LoVo (cell line): ENCODE measurements around the gene DPYD.

Experiments
- DNase-seq: peaks from one replicate; pipeline ENCODE4 v3.0.0-alpha.2; 2016; ENCODE audit warnings: low spot score

Gene DPYD

GRCh38 chr1:97837161-97837560 is 83.7 kb downstream of the DPYD start:
- no peak for DNase-seq

- no peak for DNase-seq
These were observed 85.9 kb downstream of the DPYD start for GRCh38 chr1:97834899-97835298.

- DNase-seq: no peak
These were observed 87.0 kb downstream of the DPYD start for GRCh38 chr1:97833881-97834280.

GRCh38 chr1:97832481-97832880 is 88.4 kb downstream of the DPYD start:
- no peak for DNase-seq

GRCh38 chr1:97827887-97828286 is 92.9 kb downstream of the DPYD start:
- DNase-seq: no peak

- DNase-seq: no peak
These were observed 94.0 kb downstream of the DPYD start for GRCh38 chr1:97826820-97827219.

- no peak for DNase-seq
These were observed 96.2 kb downstream of the DPYD start for GRCh38 chr1:97824624-97825023.

GRCh38 chr1:97824200-97824599 is 96.6 kb downstream of the DPYD start:
- DNase-seq: no peak

GRCh38 chr1:97820470-97821188 is 100.2 kb downstream of the DPYD start:
- DNase-seq: peak; percentile 25

- no peak for DNase-seq
These were observed 103.9 kb downstream of the DPYD start for GRCh38 chr1:97816927-97817326.

GRCh38 chr1:97814804-97815203 is 106.0 kb downstream of the DPYD start:
- DNase-seq: no peak

GRCh38 chr1:97814121-97814520 is 106.7 kb downstream of the DPYD start:
- DNase-seq: no peak

GRCh38 chr1:97812076-97812475 is 108.8 kb downstream of the DPYD start:
- no peak for DNase-seq

- DNase-seq: no peak
These were observed 113.8 kb downstream of the DPYD start for GRCh38 chr1:97806996-97807520.

- DNase-seq: no peak
These were observed 114.5 kb downstream of the DPYD start for GRCh38 chr1:97806326-97806725.

- no peak for DNase-seq
These were observed 115.7 kb downstream of the DPYD start for GRCh38 chr1:97805093-97805492.

GRCh38 chr1:97803026-97803425 is 117.8 kb downstream of the DPYD start:
- DNase-seq: no peak

GRCh38 chr1:97802011-97802410 is 118.8 kb downstream of the DPYD start:
- DNase-seq: no peak

- no peak for DNase-seq
These were observed 123.2 kb downstream of the DPYD start for GRCh38 chr1:97797403-97798183.

- DNase-seq: no peak
These were observed 124.1 kb downstream of the DPYD start for GRCh38 chr1:97796711-97797110.

- no peak for DNase-seq
These were observed 128.2 kb downstream of the DPYD start for GRCh38 chr1:97792655-97793054.

GRCh38 chr1:97791251-97791650 is 129.6 kb downstream of the DPYD start:
- no peak for DNase-seq

GRCh38 chr1:97787231-97787630 is 133.6 kb downstream of the DPYD start:
- no peak for DNase-seq
